CD4-positive, alpha-beta T cell (primary cell): ENCODE measurements around the gene CWC22. TPM values are rescaled to one million over a fixed set of nuclear protein-coding genes. Genes with fewer than 3 reads are reported as not detected.
"Not testable (repeated sequence)": the region's sequence is repeated elsewhere in the genome, so short reads cannot be mapped to it uniquely, and the experiment has no call there.

Source experiments
- ATAC-seq: fragments of 200-7000 bp; cut with Tn5 transposase; one replicate; pipeline ENCODE4 v1.10.0; 2022; ENCODE audit warnings: mild to moderate bottlenecking; ENCODE audit not compliant: poor library complexity
- CTCF ChIA-PET: fragments of 350-600 bp; sonication (Branson Sonifier 250); formaldehyde crosslinking; loops from one replicate; lab custom pipeline; 2021; ENCODE audit warnings: antibody characterized with exemption, inconsistent platforms; lab: Charles Lee
- POLR2A ChIA-PET: fragments of 350-600 bp; sonication (Branson Sonifier 250); formaldehyde crosslinking; loops from one replicate; lab custom pipeline; 2021; ENCODE audit warnings: antibody characterized with exemption, inconsistent platforms; lab: Charles Lee
- DNase-seq, 14 experiments: peaks; one replicate each; pipeline ENCODE4 v3.0.0-alpha.2; 2013 to 2020; ENCODE audit warnings: mixed read lengths in 2 of 14
- H3K27ac ChIP-seq, 2 donors: one replicate each; pipeline versions ENCODE4 v1.5.1 to v1.7.0; 2013; ENCODE audit warnings: low read length in 2 of 2, low read depth in 1 of 2, mild to moderate bottlenecking in 1 of 2
- H3K27me3 ChIP-seq, 2 experiments: 1 replicate in 1 of 2; 2 replicates in 1 of 2; pipeline versions ENCODE4 v1.6.1 to v1.7.0; 2013; ENCODE audit warnings: low read length in 2 of 2, control low read depth in 1 of 2, mild to moderate bottlenecking in 1 of 2, moderate library complexity in 1 of 2; ENCODE audit not compliant: insufficient read depth in 2 of 2, control insufficient read depth in 1 of 2
- H3K36me3 ChIP-seq: one replicate; pipeline ENCODE4 v1.6.1; 2013; ENCODE audit warnings: low read length, control low read depth; ENCODE audit not compliant: insufficient read depth
- H3K4me1 ChIP-seq: one replicate; pipeline ENCODE4 v1.6.1; 2013; ENCODE audit warnings: low read length, control low read depth; ENCODE audit not compliant: insufficient read depth
- H3K4me3 ChIP-seq: one replicate; pipeline ENCODE4 v1.5.1; 2013; ENCODE audit warnings: mild to moderate bottlenecking, low read length, moderate library complexity
- H3K9me3 ChIP-seq, 2 experiments: 1 replicate in 1 of 2; 2 replicates in 1 of 2; pipeline versions ENCODE4 v1.6.1 to v1.7.0; 2013; ENCODE audit warnings: low read length in 2 of 2, mild to moderate bottlenecking in 2 of 2, control low read depth in 1 of 2, moderate library complexity in 1 of 2; ENCODE audit not compliant: control insufficient read depth in 1 of 2, insufficient read depth in 1 of 2
- H3K27ac Mint-ChIP-seq: one replicate; pipeline ENCODE4 v1.8.0; 2020; ENCODE audit warnings: mixed read lengths
- H3K27me3 Mint-ChIP-seq: one replicate; pipeline ENCODE4 v1.8.0; 2021; ENCODE audit warnings: mixed read lengths
- H3K36me3 Mint-ChIP-seq: one replicate; pipeline ENCODE4 v1.8.0; 2021; ENCODE audit warnings: low read depth, mixed read lengths
- H3K4me1 Mint-ChIP-seq: one replicate; pipeline ENCODE4 v1.8.0; 2021; ENCODE audit warnings: low read depth, mixed read lengths
- H3K4me3 Mint-ChIP-seq: one replicate; pipeline ENCODE4 v1.8.0; 2020; ENCODE audit warnings: mild to moderate bottlenecking, mixed read lengths
- H3K9me3 Mint-ChIP-seq: one replicate; pipeline ENCODE4 v1.8.0; 2020; ENCODE audit warnings: mixed read lengths
- intact Hi-C, 2 experiments: fragments of 100-400 bp; cut with DNase I in 1 of 2; cut with micrococcal nuclease in 1 of 2; formaldehyde crosslinking; loops; one replicate each; pipeline versions ENCODE4 v1.15.1 to v1.9.0; 2023 to 2025; cut with DNase I, micrococcal nuclease
- polyA plus RNA-seq, 2 donors: library from polyadenylated mRNA; unstranded; fragments of 120-200 nt; gene quantifications; one replicate each; pipeline ENCODE4 v1.2.1, GENCODE V29; 2013
- total RNA-seq, 174 experiments: library from RNA in 2 of 174; stranded (reverse) in 2 of 174; gene quantifications; one replicate each; pipeline ENCODE4 v1.2.3 and lab custom pipeline; 2021 to 2026
- TF ChIP-seq, protein P1 (sequence below): fragments of 200-600 bp; IDR thresholded peaks from one replicate; pipeline ENCODE4 v1.8.0; 2022; ENCODE audit warnings: antibody characterized with exemption, mild to moderate bottlenecking

The CWC22 gene
- total RNA-seq (10 to 100 TPM; 11.8 to 12.0 TPM), total RNA-seq (lab: John Stamatoyannopoulos, UW) (27.8 to 92.8 (median 59.3) reads per million in 172 experiments)
- 20.4 TPM for polyA plus RNA-seq (2013, experiment 1 of 2)
- 25.7 TPM for polyA plus RNA-seq (2013, experiment 2 of 2)

GRCh38 chr2:180006781-180007579 lies at the start of gene CWC22:
TSS of gene CWC22 (minus strand) at chr2:180007297. CDS start at chr2:179993341, 13,956 bp downstream.
- peaks cover 10% of the 10 kb centered on the region for H3K36me3 ChIP-seq

GRCh38 chr2:180056367-180057118 lies 49.4 kb upstream of the CWC22 start:
- H3K27me3 Mint-ChIP-seq = peaks cover 19% of the 10 kb centered on the region

More at GRCh38 chr2:180006781-180007579, at the start of gene CWC22:
- H3K27ac ChIP-seq = peak within 1 kb of the TSS; percentile 97 to 98
- Mint-ChIP-seq H3K27ac (peak within 1 kb of the TSS; percentile 99), H3K4me1 (peaks cover 39% of the 10 kb centered on the region), H3K4me3 (peak within 1 kb of the TSS; percentile 96), H3K9me3 (no peaks in the 10 kb centered on the region), H3K36me3 (peaks cover 27% of the 10 kb centered on the region), H3K27me3 (no peaks in the 10 kb centered on the region)
- no peaks in the 10 kb centered on the region for H3K27me3 ChIP-seq
- peak within 1 kb of the TSS; percentile 89 for H3K4me3 ChIP-seq
- ChIA-PET POLR2A (no interaction called here), CTCF (no interaction called here)
- peak; percentile 95 for ATAC-seq
- DNase-seq = peak; percentile 72 to 95 (median 78)
- no peaks in the 10 kb centered on the region for H3K9me3 ChIP-seq
- intact Hi-C loops = loop anchor here in 1 of 2 experiments (5.0 kb wide), 1 partner anchor 1885 kb away; the partner anchor contains the start of gene ITPRID2
- TF ChIP-seq, protein P1, sequence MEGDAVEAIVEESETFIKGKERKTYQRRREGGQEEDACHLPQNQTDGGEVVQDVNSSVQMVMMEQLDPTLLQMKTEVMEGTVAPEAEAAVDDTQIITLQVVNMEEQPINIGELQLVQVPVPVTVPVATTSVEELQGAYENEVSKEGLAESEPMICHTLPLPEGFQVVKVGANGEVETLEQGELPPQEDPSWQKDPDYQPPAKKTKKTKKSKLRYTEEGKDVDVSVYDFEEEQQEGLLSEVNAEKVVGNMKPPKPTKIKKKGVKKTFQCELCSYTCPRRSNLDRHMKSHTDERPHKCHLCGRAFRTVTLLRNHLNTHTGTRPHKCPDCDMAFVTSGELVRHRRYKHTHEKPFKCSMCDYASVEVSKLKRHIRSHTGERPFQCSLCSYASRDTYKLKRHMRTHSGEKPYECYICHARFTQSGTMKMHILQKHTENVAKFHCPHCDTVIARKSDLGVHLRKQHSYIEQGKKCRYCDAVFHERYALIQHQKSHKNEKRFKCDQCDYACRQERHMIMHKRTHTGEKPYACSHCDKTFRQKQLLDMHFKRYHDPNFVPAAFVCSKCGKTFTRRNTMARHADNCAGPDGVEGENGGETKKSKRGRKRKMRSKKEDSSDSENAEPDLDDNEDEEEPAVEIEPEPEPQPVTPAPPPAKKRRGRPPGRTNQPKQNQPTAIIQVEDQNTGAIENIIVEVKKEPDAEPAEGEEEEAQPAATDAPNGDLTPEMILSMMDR = no peak
- peaks cover 15% of the 10 kb centered on the region for H3K4me1 ChIP-seq

GRCh38 chr2:180054576-180054975 lies 47.5 kb upstream of the CWC22 start:
- H3K36me3 Mint-ChIP-seq, H3K36me3 ChIP-seq, H3K9me3 Mint-ChIP-seq, H3K4me1 ChIP-seq, H3K27ac Mint-ChIP-seq, DNase-seq, ATAC-seq, H3K27me3 ChIP-seq, CTCF ChIA-PET, POLR2A ChIA-PET, H3K27ac ChIP-seq, intact Hi-C loops, H3K4me1 Mint-ChIP-seq, H3K9me3 ChIP-seq, H3K4me3 ChIP-seq, H3K4me3 Mint-ChIP-seq: not testable (repeated sequence)
- peaks cover 38% of the 10 kb centered on the region for H3K27me3 Mint-ChIP-seq

More at GRCh38 chr2:180056367-180057118, 49.4 kb upstream of the CWC22 start:
- Histone ChIP-seq H3K36me3 (no peaks in the 10 kb centered on the region), H3K27me3 (no peaks in the 10 kb centered on the region), H3K27ac (no peak overlapping the region), H3K9me3 (no peaks in the 10 kb centered on the region), H3K4me3 (no peak overlapping the region), H3K4me1 (no peaks in the 10 kb centered on the region)
- H3K9me3 Mint-ChIP-seq = peaks cover 2% of the 10 kb centered on the region
- no peaks in the 10 kb centered on the region for H3K4me1 Mint-ChIP-seq
- TF ChIP-seq, protein P1 = no peak
- POLR2A ChIA-PET = no interaction called here
- no peak for ATAC-seq
- CTCF ChIA-PET = no interaction called here
- H3K27ac Mint-ChIP-seq = no peak overlapping the region
- intact Hi-C loops = no loop called here
- H3K36me3 Mint-ChIP-seq = no peaks in the 10 kb centered on the region
- H3K4me3 Mint-ChIP-seq = no peak overlapping the region
- no peak for DNase-seq
